ENCODE data around the gene ZNF423.

Gene ZNF423

DNA sequence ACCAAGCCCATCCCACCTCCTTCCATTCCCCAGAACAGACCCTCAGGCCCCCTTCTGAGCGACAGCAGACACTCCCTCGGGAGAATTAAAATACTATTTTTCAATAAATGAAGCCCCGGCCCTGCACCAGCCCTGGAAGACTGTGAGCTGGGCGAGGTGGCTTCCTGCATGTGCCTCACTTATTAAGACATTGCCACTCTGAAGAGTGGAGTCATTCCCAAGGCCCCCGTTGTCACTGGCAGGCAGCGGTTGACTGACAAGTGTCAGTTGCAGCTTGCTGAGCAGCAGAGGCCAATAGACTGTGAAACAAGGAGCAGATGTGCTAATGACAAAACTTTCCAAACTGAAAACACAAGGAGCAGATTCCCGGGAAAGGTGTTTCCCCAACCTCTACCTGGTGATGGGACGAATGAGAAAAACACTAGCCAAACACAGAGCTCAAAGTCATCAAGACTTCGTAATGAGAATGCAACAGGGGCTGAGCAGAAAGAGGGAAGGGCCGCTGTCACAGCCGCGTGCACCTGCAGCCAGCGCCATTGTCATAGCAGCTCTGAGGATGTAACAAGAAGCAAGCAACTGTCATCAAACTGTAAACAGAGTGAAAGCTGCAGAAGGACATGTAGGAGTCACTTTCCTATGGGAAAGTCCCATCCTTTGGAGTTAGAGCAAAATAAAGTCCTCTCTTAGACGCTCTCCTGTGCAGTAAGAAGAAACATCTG, 250.2 kb downstream of the ZNF423 start:
- no peak for DNase-seq (ENCODE audit: low read depth)
- TF ChIP-seq, protein P1, sequence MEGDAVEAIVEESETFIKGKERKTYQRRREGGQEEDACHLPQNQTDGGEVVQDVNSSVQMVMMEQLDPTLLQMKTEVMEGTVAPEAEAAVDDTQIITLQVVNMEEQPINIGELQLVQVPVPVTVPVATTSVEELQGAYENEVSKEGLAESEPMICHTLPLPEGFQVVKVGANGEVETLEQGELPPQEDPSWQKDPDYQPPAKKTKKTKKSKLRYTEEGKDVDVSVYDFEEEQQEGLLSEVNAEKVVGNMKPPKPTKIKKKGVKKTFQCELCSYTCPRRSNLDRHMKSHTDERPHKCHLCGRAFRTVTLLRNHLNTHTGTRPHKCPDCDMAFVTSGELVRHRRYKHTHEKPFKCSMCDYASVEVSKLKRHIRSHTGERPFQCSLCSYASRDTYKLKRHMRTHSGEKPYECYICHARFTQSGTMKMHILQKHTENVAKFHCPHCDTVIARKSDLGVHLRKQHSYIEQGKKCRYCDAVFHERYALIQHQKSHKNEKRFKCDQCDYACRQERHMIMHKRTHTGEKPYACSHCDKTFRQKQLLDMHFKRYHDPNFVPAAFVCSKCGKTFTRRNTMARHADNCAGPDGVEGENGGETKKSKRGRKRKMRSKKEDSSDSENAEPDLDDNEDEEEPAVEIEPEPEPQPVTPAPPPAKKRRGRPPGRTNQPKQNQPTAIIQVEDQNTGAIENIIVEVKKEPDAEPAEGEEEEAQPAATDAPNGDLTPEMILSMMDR (IDR thresholded peaks at IDR 0.05; ENCODE audit: insufficient read depth, low read depth, low read length, missing control alignments), result no peak
- H3K4me3 ChIP-seq (ENCODE audit: low read depth, low read length), result no peak overlapping the region

DNA sequence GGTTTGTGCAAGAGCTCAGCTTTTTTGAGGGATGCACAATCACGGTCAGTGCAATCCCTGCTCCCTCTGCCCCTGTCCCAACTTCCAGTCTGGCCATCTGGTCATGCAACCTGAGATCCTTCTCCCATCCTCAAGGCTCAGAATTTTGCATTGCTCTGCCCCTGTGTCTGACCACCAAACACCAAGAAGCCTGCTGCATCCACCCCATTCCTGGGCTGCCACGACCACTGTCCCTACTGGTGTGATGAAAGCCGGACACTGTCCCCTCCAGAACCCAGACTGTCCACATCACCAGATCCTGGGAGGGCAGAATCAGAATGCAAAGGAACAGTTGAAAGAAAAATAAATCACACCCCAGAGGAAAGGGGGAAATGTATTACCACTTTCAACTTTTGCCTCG, 251.3 kb downstream of the ZNF423 start:
- TF ChIP-seq, protein P1 (IDR thresholded peaks at IDR 0.05; ENCODE audit: insufficient read depth, low read depth, low read length, missing control alignments), result no peak

DNA sequence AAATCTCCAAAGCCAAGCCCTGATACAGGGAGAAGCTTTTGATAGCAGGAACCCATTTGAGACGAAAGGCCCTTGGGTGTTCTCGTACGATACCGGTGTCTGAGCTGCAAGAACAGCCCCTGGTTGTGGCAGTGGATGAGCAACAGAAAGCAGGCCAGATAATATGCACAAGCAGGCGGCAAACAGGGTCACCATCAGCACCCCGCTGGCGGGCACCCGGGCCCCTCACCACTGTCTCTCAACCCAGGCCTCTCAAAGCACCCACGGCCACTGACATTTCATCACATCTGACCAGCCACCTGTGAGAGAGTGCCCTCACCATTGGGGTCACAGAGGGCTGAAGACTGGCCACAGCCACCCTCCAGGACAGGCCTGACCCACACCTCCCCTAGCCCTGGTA, 252.0 kb downstream of the ZNF423 start:
- DNase-seq (ENCODE audit: low read depth), result no peak
- TF ChIP-seq, protein P1 (IDR thresholded peaks at IDR 0.05; ENCODE audit: insufficient read depth, low read depth, low read length, missing control alignments), result no peak
- no peak overlapping the region for H3K4me3 ChIP-seq (ENCODE audit: low read depth, low read length)

More for the DNA sequence above, 251.3 kb downstream of the ZNF423 start:
- H3K4me3 ChIP-seq (ENCODE audit: low read depth, low read length), result no peak overlapping the region
- DNase-seq (ENCODE audit: low read depth), result no peak

DNA sequence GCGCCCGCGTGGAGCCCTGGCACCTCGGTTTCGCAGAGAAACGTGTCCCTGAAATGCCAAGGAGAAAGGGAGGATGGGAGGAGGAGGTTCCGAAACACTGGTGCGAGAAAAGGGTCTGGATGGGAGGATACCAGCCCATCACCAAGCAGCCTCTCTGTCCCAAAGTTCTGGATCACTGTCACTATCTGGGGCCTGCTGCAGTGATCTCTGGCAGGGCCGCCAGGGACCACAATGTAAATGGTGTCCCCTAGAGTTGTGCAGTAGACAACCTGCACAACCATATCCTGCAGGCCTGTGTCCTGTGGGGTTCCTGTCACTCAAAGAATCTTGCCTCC, 253.0 kb downstream of the ZNF423 start:
- TF ChIP-seq, protein P1 (IDR thresholded peaks at IDR 0.05; ENCODE audit: insufficient read depth, low read depth, low read length, missing control alignments), result no peak
- no peak for DNase-seq (ENCODE audit: low read depth)
- H3K4me3 ChIP-seq (ENCODE audit: low read depth, low read length), result no peak overlapping the region

DNA sequence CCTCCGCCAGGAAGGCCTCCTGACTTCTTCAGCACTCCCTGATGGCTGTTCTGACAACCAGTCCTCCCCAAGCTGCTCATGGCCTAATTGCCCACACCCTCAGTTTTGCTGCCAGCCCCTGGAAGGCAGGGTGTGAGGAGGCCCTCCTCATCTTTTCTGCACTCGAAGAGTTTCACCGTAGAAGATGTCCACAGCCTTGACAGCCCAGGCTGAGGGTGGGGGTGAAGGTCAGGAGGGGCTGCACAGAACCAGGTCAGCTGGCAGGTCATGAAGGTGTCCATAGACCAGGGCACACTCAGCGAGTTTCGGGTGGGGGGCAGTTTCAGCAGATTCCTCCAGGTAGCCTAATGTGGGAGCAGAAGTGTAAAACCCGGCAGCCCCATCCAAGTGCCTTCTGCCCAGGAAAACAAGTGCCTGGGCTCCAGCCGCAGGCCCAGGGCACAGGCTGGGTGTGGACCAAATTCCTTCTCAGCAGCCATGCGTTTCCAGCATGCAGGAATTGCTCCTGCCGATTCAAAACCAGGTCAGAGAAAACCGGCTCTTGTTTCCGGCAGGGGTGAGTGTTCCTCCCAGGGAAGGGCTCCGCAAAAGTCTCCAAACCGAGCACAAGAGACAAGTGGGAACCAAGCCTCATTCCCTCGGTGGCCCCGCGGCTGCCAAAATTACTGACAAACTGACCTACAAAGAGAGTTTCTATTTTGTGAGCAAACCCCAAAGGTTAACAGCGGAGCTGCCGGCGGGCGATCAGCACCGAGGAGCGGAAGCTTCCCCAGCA, 253.5 kb downstream of the ZNF423 start:
- no peak for DNase-seq (ENCODE audit: low read depth)
- TF ChIP-seq, protein P1 (IDR thresholded peaks at IDR 0.05; ENCODE audit: insufficient read depth, low read depth, low read length, missing control alignments), result no peak
- H3K4me3 ChIP-seq (ENCODE audit: low read depth, low read length), result no peak overlapping the region

DNA sequence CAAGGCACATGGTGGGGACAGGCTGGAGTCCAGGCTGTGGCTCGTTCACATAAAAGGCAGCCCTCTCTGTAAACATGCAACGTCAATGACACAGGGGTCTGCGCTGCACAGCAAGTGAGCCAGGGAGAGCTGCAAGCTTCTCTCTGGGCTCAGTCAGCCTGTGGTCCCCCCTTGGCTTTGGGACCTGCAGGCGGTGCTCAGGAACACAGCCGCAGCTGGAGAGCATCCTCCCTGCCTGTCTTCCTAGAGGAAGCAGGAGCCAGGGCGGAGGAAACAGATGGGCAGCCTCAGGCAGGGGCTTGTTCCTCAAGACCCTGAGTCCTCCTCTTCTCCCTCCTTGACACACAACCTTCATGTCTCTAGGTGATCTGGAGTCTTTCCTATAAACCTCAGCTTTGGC, 254.3 kb downstream of the ZNF423 start:
- TF ChIP-seq, protein P1 (IDR thresholded peaks at IDR 0.05; ENCODE audit: insufficient read depth, low read depth, low read length, missing control alignments), result no peak
- DNase-seq (ENCODE audit: low read depth), result no peak
- H3K4me3 ChIP-seq (ENCODE audit: low read depth, low read length), result no peak overlapping the region
